GM08714 (cell line): ENCODE measurements around the gene TVP23C.
"Not testable (repeated sequence)": the region's sequence is repeated elsewhere in the genome, so short reads cannot be mapped to it uniquely, and the experiment has no call there.

ENCODE experiments used
- H3K4me3 ChIP-seq: fragments of 200-500 bp; sonication (Bioruptor generic); 2 replicates; pipeline ENCODE4 v1.5.1; 2014; ENCODE audit warnings: mild to moderate bottlenecking, low read length, inconsistent platforms

TVP23C gene

GRCh38 chr17:15563375-15563857 is at the start of gene TVP23C:
TSS of gene TVP23C (minus strand) at chr17:15563483. CDS start at chr17:15563448, 35 bp downstream.
- H3K4me3 ChIP-seq = peak within 1 kb of the TSS; percentile 64; the same call in 1 of the 2 replicates

DNA sequence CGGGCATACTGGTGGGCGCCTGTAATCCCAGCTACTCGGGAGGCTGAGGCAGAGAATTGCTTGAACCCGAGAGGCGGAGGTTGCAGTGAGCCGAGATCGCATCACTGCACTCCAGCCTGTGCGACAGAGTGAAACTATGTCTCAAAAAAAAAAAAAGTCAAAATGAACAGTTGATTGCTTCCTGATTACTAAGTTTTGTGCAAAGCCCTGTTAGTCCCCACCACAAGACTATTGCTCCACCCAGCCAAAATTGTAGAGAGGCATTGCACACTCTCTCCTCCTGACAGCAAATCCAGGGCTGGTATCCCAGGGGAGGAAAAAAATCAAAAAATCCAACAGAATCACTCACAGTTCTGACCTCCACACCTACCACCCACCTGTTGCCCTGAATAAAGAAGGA is 29.7 kb upstream of the TVP23C start:
- H3K4me3 ChIP-seq = not testable (repeated sequence)

DNA sequence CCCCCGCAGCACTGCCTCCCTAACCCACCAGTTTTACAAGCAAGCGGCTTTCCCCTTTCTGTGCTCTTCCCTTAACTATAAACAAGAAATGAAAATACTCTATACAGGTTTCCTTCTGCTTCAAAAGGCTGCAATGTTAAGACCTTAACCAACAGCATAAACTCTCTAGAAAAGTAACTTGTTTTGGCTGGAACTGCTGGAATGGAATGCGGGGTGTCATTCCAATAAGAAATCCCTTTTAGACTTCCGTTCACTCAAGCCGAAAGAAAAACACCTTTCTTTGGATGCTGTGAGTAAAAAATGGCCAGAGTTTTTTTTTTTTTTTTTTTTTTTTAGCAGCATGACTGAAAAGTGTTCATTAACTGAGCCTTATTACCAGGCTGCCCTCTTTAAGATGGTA is 28.7 kb upstream of the TVP23C start:
- H3K4me3 ChIP-seq = not testable (repeated sequence)

GRCh38 chr17:15590844-15591243 is 27.6 kb upstream of the TVP23C start:
- not testable (repeated sequence) for H3K4me3 ChIP-seq

- H3K4me3 ChIP-seq = not testable (repeated sequence)
Observed at GRCh38 chr17:15589544-15590536, 26.6 kb upstream of the TVP23C start.

GRCh38 chr17:15588017-15588416 is 24.7 kb upstream of the TVP23C start:
- not testable (repeated sequence) for H3K4me3 ChIP-seq

GRCh38 chr17:15583313-15583712 is 20.0 kb upstream of the TVP23C start:
- not testable (repeated sequence) for H3K4me3 ChIP-seq

GRCh38 chr17:15581462-15581861 is 18.2 kb upstream of the TVP23C start:
- H3K4me3 ChIP-seq = not testable (repeated sequence)

DNA sequence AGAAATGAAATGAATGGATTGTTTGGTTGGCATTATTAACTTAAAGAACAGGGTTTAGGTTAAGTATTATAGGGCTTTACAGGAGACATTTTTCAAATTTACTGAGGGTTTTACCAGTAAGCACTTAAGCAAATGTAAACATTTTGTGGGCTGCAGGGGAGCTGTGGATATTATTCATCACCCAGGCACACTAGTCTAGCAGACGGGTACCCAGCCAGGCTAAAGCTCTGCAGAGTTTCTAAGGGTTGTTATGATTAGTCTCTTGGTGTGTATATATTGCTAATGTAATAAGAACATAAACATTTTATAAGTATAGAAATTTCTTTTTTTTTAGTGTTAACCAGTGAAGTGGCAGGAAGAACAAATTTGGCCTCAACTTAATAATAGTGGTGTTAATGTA is 13.6 kb upstream of the TVP23C start:
- not testable (repeated sequence) for H3K4me3 ChIP-seq

DNA sequence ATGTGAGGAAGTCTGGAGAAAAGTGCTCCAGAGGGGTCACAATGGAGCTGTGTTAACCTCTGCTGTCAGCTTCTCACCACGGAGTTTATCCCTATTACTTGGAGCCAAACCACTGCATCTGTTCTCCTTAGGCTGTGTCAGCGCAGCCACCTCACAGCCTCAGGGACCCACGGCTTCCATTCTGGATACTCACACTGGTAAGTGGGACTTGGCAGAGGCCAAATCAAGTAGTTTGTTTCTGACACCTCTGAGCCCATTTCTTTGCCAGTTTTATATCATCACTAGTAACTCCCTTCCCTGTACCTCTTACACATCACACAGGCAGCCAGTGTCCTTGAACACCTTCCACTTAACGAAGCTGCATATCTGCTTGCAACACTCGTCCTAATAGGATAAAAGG is 11.4 kb upstream of the TVP23C start:
- not testable (repeated sequence) for H3K4me3 ChIP-seq

DNA sequence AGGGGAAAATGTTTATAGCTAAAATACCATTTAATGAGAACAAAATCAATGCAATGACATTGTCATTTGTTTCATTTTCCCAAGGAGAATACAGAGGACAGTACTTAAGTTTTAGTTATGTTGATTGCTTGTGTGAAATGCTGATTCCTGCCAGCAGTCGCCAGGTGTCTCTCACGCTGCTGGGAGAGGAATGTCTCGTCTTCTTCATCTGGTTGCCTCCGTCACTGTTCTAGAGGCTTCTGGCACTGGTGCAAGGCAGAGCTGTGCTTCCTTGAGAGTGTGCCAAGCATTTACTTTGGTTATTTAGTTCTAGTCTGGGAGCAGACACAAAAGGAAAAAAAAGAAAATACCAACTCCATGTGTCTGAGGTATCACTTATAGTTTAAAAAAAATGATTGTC is 10.6 kb upstream of the TVP23C start:
- H3K4me3 ChIP-seq = not testable (repeated sequence)

DNA sequence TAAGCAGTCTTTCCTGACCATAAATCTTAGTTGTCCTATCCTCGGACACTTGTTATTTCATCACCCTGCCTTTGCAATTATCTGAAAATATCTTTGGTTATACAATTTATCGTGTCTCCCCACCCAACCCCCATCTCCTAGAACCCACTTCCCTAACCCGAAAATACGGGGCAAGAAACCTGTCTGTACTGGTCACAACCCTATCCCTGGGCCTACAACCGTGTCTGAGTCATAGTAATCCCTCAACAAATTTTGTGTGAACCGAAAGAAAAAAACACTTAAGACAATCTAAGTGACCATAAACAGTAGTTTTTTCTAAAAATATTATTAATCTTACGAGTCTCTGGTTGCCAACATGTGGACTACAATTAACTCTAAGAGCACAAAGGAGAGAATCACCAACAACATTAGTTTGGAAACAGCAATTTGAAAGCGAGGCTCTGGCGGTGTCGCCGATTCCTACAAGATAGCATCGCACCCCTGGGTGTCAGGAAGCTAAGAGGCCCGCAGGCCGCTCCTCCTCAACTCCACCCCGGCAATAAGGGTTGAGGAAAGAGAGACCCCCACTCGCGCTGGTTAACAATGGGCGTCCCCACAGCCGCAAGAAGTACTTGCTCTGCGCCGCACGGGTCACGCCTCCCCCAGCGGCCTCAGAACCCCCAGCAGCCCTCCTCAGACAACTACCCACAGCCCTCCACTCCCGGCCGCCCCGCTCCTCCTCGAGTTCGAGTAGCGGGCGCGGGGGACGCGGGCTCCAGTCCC is 489 bp downstream of the TVP23C start:
- H3K4me3 ChIP-seq = peak overlapping the region; percentile 64; the same call in 1 of the 2 replicates

GRCh38 chr17:15561439-15561838 is 1.8 kb downstream of the TVP23C start:
- H3K4me3 ChIP-seq = not testable (repeated sequence)

GRCh38 chr17:15558403-15559105 is 4.7 kb downstream of the TVP23C start:
- not testable (repeated sequence) for H3K4me3 ChIP-seq

GRCh38 chr17:15557334-15557832 is 5.9 kb downstream of the TVP23C start:
- not testable (repeated sequence) for H3K4me3 ChIP-seq

DNA sequence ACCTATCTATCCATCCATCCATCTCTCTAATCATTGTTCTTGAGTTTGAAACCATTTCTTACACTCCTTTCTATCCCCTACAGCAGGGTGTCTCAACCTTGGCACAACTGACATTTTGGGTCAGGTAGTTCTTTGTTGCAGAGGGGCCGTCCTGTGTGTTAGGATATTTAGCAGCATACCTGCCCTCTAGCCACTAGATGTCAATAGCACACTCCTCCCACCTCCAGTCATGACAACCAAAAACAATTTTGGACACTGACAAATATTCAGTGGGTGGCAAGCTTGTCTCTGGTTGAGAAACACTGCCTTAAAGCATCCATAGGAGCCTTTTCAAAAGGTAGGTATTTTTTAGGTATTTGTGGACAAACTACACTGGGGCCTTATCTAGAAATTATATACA is 10.4 kb downstream of the TVP23C start:
- not testable (repeated sequence) for H3K4me3 ChIP-seq

DNA sequence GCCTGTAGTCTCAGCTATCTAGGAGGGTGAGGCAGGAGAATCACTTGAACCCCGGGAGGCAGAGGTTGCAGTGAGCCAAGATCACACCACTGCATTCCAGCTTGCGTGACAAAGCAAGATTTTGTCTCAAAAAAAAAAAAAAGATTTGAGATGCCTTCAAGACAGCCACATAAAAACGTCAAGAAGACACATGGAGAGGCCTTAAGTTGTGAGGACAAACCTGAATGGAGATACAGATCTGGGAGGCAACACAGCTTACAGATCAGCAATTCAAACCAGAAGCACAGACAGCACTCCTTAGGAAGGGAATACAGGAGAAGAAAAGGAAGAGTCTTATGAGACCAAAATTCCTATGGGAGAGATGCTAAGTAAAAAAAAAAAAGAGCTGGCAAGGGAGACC is 13.7 kb downstream of the TVP23C start:
- not testable (repeated sequence) for H3K4me3 ChIP-seq

GRCh38 chr17:15546604-15547003 is 16.7 kb downstream of the TVP23C start:
- not testable (repeated sequence) for H3K4me3 ChIP-seq

DNA sequence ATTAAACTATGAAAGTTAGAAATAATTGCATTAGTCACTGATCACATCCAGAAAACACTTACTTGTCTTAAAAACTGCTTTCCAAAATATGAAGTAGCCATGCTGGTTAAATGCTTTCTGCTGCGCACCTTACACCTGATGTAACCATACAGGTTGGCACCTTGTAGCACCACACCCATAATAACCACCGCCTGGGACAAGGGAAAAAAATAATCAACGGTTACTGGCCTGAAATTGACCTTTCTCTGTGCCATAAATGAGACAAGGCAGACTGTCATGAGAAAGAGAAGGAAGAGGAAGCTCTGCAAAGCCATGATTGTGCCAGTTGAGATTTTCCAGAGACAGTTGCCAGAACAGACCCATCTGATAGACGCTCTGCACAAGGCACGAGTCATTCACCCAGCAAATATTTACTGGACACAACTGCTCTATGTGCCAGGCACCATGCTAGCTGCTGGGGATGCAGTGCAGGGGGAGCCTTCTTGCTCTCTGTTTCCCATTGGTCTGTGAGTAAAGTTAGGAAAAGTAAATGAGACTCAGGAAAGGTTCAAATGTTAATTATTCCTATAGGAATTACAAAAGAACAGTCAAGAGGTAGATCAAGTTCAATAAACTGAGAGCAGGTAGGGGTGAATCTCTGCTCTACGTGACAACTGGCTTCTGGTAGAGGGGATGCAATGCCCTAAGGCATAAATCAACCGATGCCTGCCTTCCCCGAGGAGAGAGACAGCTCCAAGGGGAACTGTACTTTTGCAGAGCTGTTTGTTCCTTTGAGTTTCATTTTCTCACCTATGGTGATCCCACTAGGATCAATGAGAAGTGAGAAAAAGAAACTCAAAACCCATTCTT is 22.7 kb downstream of the TVP23C start:
- H3K4me3 ChIP-seq = not testable (repeated sequence)

DNA sequence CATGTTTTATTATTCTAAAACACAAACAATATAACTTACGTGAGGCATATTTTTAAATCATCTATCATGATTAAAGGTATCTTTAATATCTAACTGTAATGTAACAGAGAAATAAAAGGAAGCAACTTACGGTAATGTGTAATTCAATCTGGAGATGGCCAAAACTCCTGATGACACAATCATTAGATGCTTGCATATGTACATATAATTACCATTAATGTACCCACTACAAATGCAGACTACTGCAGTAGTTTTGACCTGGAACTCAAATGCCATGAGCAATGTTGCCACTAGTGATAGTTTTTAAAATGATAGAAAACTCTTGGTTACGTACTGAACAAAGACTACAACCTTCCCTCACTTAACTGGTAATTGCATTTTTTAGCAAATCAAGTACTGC is 30.2 kb downstream of the TVP23C start:
- H3K4me3 ChIP-seq = not testable (repeated sequence)
